ENCODE results near the gene UBE2G1.
"Not testable (repeated sequence)": the region's sequence is repeated elsewhere in the genome, so short reads cannot be mapped to it uniquely, and the experiment has no call there.

UBE2G1 gene, protein sequence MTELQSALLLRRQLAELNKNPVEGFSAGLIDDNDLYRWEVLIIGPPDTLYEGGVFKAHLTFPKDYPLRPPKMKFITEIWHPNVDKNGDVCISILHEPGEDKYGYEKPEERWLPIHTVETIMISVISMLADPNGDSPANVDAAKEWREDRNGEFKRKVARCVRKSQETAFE

GRCh38 chr17:4366327-4367063, at the start of gene UBE2G1:
Gene UBE2G1 (minus strand): TSS chr17:4366675. CDS start chr17:4366316, 359 bp downstream.
- peak; percentile 96 for DNase-seq

GRCh38 chr17:4412933-4413831, 46.7 kb upstream of the UBE2G1 start:
- peak; percentile 85 for DNase-seq

- no peak for DNase-seq
Measured at GRCh38 chr17:4411201-4411600, 44.7 kb upstream of the UBE2G1 start.

GRCh38 chr17:4409659-4410058, 43.2 kb upstream of the UBE2G1 start:
- DNase-seq: peak; percentile 57

- DNase-seq: peak; percentile 88
Measured at GRCh38 chr17:4407851-4408250, 41.4 kb upstream of the UBE2G1 start.

DNA sequence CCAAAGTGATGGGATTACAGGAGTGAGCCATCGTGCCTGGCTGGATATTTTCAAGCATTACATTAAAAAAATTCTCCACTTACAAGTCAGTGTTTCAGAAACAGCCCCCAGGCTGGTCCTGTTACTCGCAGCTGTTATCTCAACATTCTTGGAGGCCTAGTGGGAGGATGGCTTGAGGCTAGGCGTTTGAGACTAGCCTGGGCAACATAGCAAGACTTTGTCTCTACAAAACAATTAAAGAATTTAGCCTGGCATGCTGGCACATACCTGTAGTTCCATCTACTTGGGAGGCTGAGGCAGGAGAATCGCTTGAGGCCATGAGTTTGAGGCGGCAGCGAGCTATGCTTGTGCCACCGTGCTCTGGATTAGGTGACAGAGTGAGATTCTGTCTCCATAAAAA, 40.7 kb upstream of the UBE2G1 start:
- DNase-seq: no peak

GRCh38 chr17:4406386-4406785, 39.9 kb upstream of the UBE2G1 start:
- no peak for DNase-seq

GRCh38 chr17:4405699-4406098, 39.2 kb upstream of the UBE2G1 start:
- no peak for DNase-seq

GRCh38 chr17:4405038-4405669, 38.7 kb upstream of the UBE2G1 start:
- no peak for DNase-seq

GRCh38 chr17:4397840-4398239, 31.4 kb upstream of the UBE2G1 start:
- no peak for DNase-seq

GRCh38 chr17:4395111-4395478, 28.6 kb upstream of the UBE2G1 start:
- DNase-seq: no peak

GRCh38 chr17:4394208-4395110, 28.0 kb upstream of the UBE2G1 start:
- no peak for DNase-seq

DNA sequence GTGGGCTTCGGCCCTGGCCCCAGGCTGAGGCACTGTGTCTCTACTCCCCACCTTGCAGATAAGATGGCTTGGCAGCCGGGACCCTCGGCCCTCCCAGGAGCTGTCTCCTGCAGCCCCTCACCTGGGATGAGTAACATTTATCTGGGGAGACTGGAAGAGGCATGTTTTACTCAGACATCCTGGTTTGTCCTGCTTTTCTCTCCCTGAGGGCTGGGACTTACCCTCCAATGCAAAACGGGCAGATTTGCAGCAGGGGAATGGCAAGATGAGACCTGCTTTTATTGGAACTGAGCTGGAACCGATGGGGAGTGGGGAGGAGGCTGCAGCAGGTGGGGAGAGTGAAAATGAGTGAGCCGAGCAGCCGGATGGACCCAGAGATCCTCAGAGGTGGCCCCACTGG, 27.3 kb upstream of the UBE2G1 start:
- no peak for DNase-seq

DNA sequence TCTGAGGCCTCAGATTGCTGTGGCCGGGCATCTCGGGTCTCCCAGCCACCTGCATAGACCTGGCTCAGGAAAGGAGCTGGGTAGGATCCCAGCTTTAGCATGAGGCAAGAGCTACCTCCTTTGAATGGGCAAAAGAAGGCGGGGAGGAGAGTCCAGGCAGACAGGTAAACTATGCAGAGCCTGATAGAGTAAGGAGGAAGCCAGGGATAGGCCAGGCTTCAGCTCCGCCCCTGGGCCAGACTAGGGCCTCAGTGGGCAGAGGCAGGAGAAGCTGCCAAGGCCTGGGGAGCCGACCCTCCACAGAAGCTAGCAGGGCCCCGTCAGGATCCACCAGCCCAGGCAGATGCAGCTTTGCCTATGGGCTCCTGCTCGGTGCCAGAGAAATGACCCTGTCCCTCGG, 22.6 kb upstream of the UBE2G1 start:
- no peak for DNase-seq

GRCh38 chr17:4387137-4387536, 20.7 kb upstream of the UBE2G1 start:
- DNase-seq: no peak

- no peak for DNase-seq
Measured at GRCh38 chr17:4386406-4386805, 19.9 kb upstream of the UBE2G1 start.

DNA sequence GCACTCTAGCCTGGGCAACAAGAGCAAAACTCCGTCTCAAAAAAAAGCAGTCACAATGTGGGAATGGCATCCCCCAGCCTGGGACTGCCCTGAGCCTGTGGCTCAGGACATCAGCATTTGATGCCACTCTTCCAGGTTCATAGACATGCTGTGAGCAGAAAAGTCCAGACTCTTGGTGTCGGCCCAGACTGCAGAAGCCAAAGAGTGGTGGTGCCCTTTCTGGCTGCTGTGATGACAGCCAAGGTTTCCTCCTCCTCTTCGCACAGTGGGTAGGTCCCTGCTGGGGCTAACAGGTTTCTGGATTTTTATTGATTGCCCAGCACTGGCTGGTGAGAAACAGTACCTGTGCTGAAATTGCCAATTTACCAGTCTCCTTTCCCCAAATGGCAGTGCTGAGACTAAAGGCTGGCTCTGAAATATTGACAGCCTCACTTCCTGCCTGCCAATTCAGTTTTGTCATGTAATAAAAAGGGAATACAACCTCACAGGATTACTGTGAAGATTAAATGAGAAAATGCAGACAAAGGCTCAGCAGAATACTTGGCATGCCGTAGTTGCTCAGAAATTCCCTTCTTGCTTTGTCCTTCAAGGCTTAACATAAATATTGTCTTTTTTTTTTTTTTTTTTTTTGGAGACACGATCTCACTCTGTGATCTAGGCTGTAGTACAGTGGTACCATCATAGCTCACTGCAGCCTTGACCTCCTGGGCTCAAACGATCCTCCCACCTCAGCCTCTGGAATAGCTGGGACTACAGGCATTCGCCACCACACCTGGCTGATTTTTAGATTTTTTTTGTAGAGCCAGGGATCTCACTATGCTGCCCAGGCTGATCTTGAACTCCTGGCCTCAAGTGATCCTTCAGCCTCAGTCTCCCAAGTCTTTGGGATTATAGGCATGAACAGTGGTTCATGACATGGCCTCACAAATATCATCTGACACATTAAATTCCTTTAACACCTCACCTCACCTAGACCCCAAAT, 15.5 kb upstream of the UBE2G1 start:
- DNase-seq: no peak

GRCh38 chr17:4378626-4379025, 12.2 kb upstream of the UBE2G1 start:
- DNase-seq: no peak

GRCh38 chr17:4377247-4377646, 10.8 kb upstream of the UBE2G1 start:
- not testable (repeated sequence) for DNase-seq

DNA sequence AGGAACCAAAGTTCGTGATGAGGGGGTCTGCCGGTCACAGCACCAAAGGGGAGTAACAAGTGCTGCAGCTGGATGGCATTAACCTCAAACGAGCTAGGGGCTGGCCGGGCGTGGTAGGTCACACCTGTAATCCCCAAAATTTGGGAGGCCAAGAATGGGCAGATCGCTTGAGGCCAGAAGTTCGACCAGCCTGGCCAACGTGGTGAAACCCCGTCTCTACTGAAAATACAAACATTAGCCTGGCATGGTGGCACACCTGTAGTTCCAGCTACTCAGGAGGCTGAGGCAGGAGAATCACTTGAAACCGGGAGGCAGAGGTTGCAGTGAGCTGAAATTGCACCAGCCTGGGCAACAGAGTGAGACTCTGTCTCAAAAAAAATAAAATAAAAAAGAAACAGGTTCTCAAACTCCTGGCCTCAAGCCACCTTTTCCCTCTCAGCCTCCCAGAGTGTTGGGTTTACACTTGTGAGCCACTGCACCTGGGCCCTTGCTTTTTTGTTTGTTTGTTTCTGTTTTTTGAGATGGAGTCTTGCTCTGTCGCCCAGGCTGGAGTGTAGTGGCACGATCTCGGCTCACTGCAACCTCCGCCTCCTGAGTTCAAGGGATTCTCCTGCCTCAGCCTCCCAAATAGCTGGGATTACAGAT, 9.4 kb upstream of the UBE2G1 start:
- not testable (repeated sequence) for DNase-seq

All from NCI-H2171 (cell line).